B cell (primary cell): ENCODE measurements around the gene MPZL2. TPM values are rescaled to one million over a fixed set of nuclear protein-coding genes. Genes with fewer than 3 reads are reported as not detected.

Experiments
- ATAC-seq: fragments of 200-7000 bp; cut with Tn5 transposase; one replicate; pipeline ENCODE4 v1.10.0; 2021; ENCODE audit warnings: low read depth, mild to moderate bottlenecking, moderate number of reproducible peaks, moderate library complexity
- CTCF ChIA-PET: fragments of 350-600 bp; sonication (Branson Sonifier 250); formaldehyde crosslinking; loops from one replicate; lab custom pipeline; 2021; ENCODE audit warnings: antibody characterized with exemption, inconsistent platforms; lab: Charles Lee
- POLR2A ChIA-PET: fragments of 350-600 bp; sonication (Branson Sonifier 250); formaldehyde crosslinking; loops from one replicate; lab custom pipeline; 2021; ENCODE audit warnings: antibody characterized with exemption; lab: Charles Lee
- DNase-seq: peaks from one replicate; pipeline ENCODE4 v3.0.0; 2013
- H2AFZ ChIP-seq: 2 replicates; pipeline ENCODE4 v1.6.1; 2012; ENCODE audit warnings: mild to moderate bottlenecking, low read depth, low read length; ENCODE audit not compliant: insufficient read depth, poor library complexity, severe bottlenecking
- H3K27ac ChIP-seq, 2 donors: 1 replicate in 1 of 2; 2 replicates in 1 of 2; pipeline ENCODE4 v1.5.1; 2012 to 2013; ENCODE audit warnings: low read length in 2 of 2, mild to moderate bottlenecking in 2 of 2, moderate library complexity in 1 of 2
- H3K27me3 ChIP-seq, 4 experiments: fragments of 200-600 bp in 1 of 4; sonication (generic) in 1 of 4; replicated peaks in 1 of 4; 1 replicate in 2 of 4; 2 replicates in 2 of 4; pipeline versions ENCODE4 v1.6.1 to v1.7.0; 2013 to 2016; ENCODE audit warnings: low read length in 3 of 4, mild to moderate bottlenecking in 2 of 4, mixed read lengths in 1 of 4, moderate library complexity in 1 of 4; ENCODE audit not compliant: insufficient read depth in 4 of 4, control insufficient read depth in 3 of 4; ENCODE audit errors: control extremely low read depth in 1 of 4
- H3K36me3 ChIP-seq, 2 experiments: replicated peaks in 1 of 2; 1 replicate in 1 of 2; 2 replicates in 1 of 2; pipeline versions ENCODE4 v1.6.1 to v1.7.1; 2013; ENCODE audit warnings: low read length in 1 of 2; ENCODE audit not compliant: insufficient read depth in 2 of 2, control insufficient read depth in 1 of 2; ENCODE audit errors: control extremely low read depth in 1 of 2, extremely low read depth in 1 of 2
- H3K4me1 ChIP-seq, 2 donors: fragments of 200-600 bp in 1 of 2; sonication (generic) in 1 of 2; 1 replicate in 1 of 2; 2 replicates in 1 of 2; pipeline versions ENCODE4 v1.5.1 to v1.6.1; 2013 to 2017; ENCODE audit warnings: low read length in 2 of 2; ENCODE audit not compliant: control insufficient read depth in 2 of 2, insufficient read depth in 2 of 2
- H3K4me2 ChIP-seq: replicated peaks from 2 replicates; pipeline ENCODE3; 2012; ENCODE audit warnings: mild to moderate bottlenecking, low read depth, low read length; ENCODE audit not compliant: poor library complexity, severe bottlenecking
- H3K4me3 ChIP-seq, 5 experiments: fragments of 200-600 bp in 1 of 5; sonication (generic) in 1 of 5; 1 replicate in 3 of 5; 2 replicates in 2 of 5; pipeline versions ENCODE4 v1.5.1 to v1.7.0; 2011 to 2016; ENCODE audit warnings: low read length in 4 of 5, mild to moderate bottlenecking in 4 of 5, low read depth in 2 of 5, control low read depth in 1 of 5, moderate library complexity in 1 of 5; ENCODE audit not compliant: insufficient read depth in 1 of 5; ENCODE audit errors: control extremely low read depth in 1 of 5, extremely low read depth in 1 of 5
- H3K79me2 ChIP-seq: fragments of 200-600 bp; sonication (generic); one replicate; pipeline ENCODE4 v1.6.0; 2016; ENCODE audit warnings: low read length; ENCODE audit not compliant: control insufficient read depth, insufficient read depth
- H3K9ac ChIP-seq: fragments of 200-600 bp; sonication (generic); 2 replicates; pipeline ENCODE4 v1.6.1; 2017; ENCODE audit warnings: mild to moderate bottlenecking, low read length, moderate library complexity
- H3K9me3 ChIP-seq, 3 donors: one replicate each; pipeline versions ENCODE4 v1.6.1 to v1.7.1; 2013; ENCODE audit warnings: low read length in 2 of 3; ENCODE audit not compliant: control insufficient read depth in 2 of 3, insufficient read depth in 1 of 3; ENCODE audit errors: control extremely low read depth in 1 of 3
- H4K20me1 ChIP-seq: 2 replicates; pipeline ENCODE4 v1.6.0; 2012; ENCODE audit warnings: mild to moderate bottlenecking, low read length; ENCODE audit not compliant: insufficient read depth, control insufficient read depth, poor library complexity, severe bottlenecking
- H3K27ac Mint-ChIP-seq: one replicate; pipeline ENCODE4 v1.8.0; 2021; ENCODE audit warnings: mixed read lengths
- H3K27me3 Mint-ChIP-seq: one replicate; pipeline ENCODE4 v1.8.0; 2021; ENCODE audit warnings: mixed read lengths
- H3K4me1 Mint-ChIP-seq: one replicate; pipeline ENCODE4 v1.8.0; 2021; ENCODE audit warnings: mixed read lengths
- H3K4me3 Mint-ChIP-seq: one replicate; pipeline ENCODE4 v1.8.0; 2021; ENCODE audit warnings: mixed read lengths
- H3K9me3 Mint-ChIP-seq: one replicate; pipeline ENCODE4 v1.8.0; 2022; ENCODE audit warnings: mixed read lengths; ENCODE audit not compliant: insufficient read depth
- CTCF ChIP-seq: fragments of 200-600 bp; IDR thresholded peaks from one replicate; pipeline ENCODE4 v1.8.0; 2022; ENCODE audit warnings: antibody characterized with exemption, mild to moderate bottlenecking
- EZH2 ChIP-seq: IDR thresholded peaks from 2 replicates; pipeline ENCODE4 v1.6.1; 2012; ENCODE audit warnings: borderline replicate concordance, low read depth, mild to moderate bottlenecking, moderate library complexity, low read length; ENCODE audit not compliant: insufficient read depth, poor library complexity, severe bottlenecking
- WGBS: methylation state at CpG from one replicate; pipeline ENCODE4 v1.1.5; 2013; ENCODE audit warnings: missing lambda C conversion rate; ENCODE audit not compliant: insufficient coverage; 5-methylcytosine and 5-hydroxymethylcytosine counted together
- intact Hi-C: fragments of 100-400 bp; cut with micrococcal nuclease; formaldehyde crosslinking; loops from one replicate; pipeline ENCODE4 v1.10.0; 2022
- polyA plus RNA-seq: library from polyadenylated mRNA; depleted of rRNA; stranded (reverse); fragments of >200 nt; gene quantifications from 2 replicates; pipeline ENCODE4 v1.2.3, GENCODE V29; 2012
- total RNA-seq, 2 donors: library from RNA; stranded (reverse); fragments of 120-200 nt in 1 of 2; gene quantifications; 1 replicate in 1 of 2; 2 replicates in 1 of 2; pipeline versions ENCODE4 v1.2.3 to v1.2.4, GENCODE V29; 2013 to 2022

MPZL2 gene
- total and polyA plus RNA-seq, 2 donors (not counting 1 experiment from before 2014, with no cell fraction given): 1.2 TPM; not detected in 1

DNA sequence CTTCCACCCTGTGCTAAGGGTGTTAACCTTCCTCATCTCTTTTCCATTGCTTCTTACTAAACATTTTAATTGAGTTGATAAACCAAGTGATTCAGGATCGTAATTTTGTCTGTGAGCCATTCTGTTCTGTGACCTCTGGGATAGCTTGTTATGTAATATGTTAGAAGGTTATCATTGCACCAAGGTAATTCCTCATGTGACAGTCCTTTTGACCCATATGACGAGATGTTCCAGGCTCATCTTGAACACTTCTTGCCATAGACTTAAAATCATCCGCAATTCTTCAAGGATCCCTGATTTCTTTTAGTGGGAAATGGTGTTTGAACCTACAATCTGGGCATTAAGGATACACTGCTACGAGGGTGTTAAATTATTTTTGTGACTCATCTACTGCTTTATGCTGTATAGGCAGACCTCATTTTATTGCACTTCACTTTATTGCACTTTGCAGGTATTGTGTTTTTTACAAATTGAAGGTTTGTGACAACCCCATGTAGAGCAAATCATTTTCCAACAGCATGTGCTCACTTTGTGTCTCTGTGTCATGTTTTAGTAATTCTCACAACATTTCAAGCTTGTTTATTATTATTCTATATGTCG is 19.0 kb upstream of the MPZL2 start:
- peaks cover 5% of the 10 kb centered on the region for H3K27me3 Mint-ChIP-seq
- CTCF ChIA-PET: interaction anchor here (1.1 to 1.9 kb wide), 3 partner anchors 13 to 84 kb away, joined by 4 to 9 read pairs (median 5); no protein-coding TSS in a partner anchor

More for the DNA sequence above, 19.0 kb upstream of the MPZL2 start:
- no peak overlapping the region for H3K4me3 Mint-ChIP-seq
- Histone ChIP-seq H3K27ac (no peak overlapping the region), H3K4me3 (no peak overlapping the region), H3K27me3 (peaks cover 0 to 3% (median 0%) of the 10 kb centered on the region in 4 experiments), H3K4me2 (no peak overlapping the region), H3K9ac (no peak overlapping the region), H3K79me2 (no peaks in the 10 kb centered on the region), H4K20me1 (no peaks in the 10 kb centered on the region), H2AFZ (no peak overlapping the region), H3K9me3 (peaks cover 0 to 1% (median 0%) of the 10 kb centered on the region in 3 donors), H3K36me3 (no peaks in the 10 kb centered on the region), H3K4me1 (peaks cover 7 to 15% of the 10 kb centered on the region in 2 donors)
- intact Hi-C loops: no loop called here
- H3K4me1 Mint-ChIP-seq: peaks cover 11% of the 10 kb centered on the region
- TF ChIP-seq EZH2: no peak
- no peak for TF ChIP-seq CTCF
- no CpG with 5 or more reads among the region's 5 CpGs for WGBS
- POLR2A ChIA-PET: no interaction called here
- no peaks in the 10 kb centered on the region for H3K9me3 Mint-ChIP-seq
- no peak overlapping the region for H3K27ac Mint-ChIP-seq
- ATAC-seq: no peak
- DNase-seq: no peak
